Measurements from ENCODE around the gene KDM5A. TPM values are rescaled to one million over a fixed set of nuclear protein-coding genes. Genes with fewer than 3 reads are reported as not detected.

Gene KDM5A
- total and polyA plus RNA-seq, 4 donors, result 6.2 to 101 (median 36.1) TPM

DNA sequence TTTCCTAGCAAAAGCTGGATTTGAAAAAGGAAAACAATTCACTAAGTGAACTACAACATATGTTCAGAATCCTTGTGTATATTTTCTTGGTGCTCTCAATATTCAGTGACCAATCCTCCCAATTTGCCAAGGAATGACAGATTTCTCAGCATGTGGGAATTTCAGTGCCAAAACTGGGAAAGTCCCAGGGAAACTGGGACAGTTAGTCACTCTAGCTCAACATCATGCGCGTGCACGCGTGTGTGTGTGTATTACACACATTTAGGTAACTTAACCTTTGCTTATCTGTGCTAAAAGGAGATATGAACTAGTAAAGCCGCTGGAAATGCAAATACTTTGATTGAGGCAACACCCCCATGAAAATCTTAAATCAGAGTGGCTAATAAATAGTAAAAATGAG is 100.4 kb downstream of the KDM5A start:
- WGBS, 2 donors, result 86 to 93% methylated on average over 5 of the region's 5 CpGs
- no peak for ATAC-seq (ENCODE audit: insufficient read depth, low FRiP score)
- H3K27me3 ChIP-seq (ENCODE audit: control insufficient read depth in 3 of 3, insufficient read depth in 3 of 3, low read length in 2 of 3), result no peaks in the 10 kb centered on the region
- no peaks in the 10 kb centered on the region for H3K9me3 ChIP-seq (ENCODE audit: control insufficient read depth in 4 of 4, insufficient read depth in 3 of 4, low read length in 3 of 4)
- H3K36me3 ChIP-seq (ENCODE audit: control insufficient read depth in 4 of 4, insufficient read depth in 4 of 4, low read length in 4 of 4), result peaks cover 17 to 41% (median 25%) of the 10 kb centered on the region in 4 donors
- no peak overlapping the region for H3K9ac ChIP-seq (ENCODE audit: insufficient read depth in 1 of 2, low read length in 2 of 2)
- no peak for DNase-seq
- H3K27ac ChIP-seq (ENCODE audit: low read depth in 1 of 2, low read length in 1 of 2), result no peak overlapping the region
- TF ChIP-seq, protein P1, sequence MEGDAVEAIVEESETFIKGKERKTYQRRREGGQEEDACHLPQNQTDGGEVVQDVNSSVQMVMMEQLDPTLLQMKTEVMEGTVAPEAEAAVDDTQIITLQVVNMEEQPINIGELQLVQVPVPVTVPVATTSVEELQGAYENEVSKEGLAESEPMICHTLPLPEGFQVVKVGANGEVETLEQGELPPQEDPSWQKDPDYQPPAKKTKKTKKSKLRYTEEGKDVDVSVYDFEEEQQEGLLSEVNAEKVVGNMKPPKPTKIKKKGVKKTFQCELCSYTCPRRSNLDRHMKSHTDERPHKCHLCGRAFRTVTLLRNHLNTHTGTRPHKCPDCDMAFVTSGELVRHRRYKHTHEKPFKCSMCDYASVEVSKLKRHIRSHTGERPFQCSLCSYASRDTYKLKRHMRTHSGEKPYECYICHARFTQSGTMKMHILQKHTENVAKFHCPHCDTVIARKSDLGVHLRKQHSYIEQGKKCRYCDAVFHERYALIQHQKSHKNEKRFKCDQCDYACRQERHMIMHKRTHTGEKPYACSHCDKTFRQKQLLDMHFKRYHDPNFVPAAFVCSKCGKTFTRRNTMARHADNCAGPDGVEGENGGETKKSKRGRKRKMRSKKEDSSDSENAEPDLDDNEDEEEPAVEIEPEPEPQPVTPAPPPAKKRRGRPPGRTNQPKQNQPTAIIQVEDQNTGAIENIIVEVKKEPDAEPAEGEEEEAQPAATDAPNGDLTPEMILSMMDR (IDR thresholded peaks at IDR 0.05; ENCODE audit: control extremely low read depth, extremely low read depth), result no peak
- H3K4me3 ChIP-seq, result no peak overlapping the region
- peaks cover 0 to 6% (median 0%) of the 10 kb centered on the region in 5 donors for H3K4me1 ChIP-seq (ENCODE audit: control insufficient read depth in 5 of 5, insufficient read depth in 5 of 5, low read length in 5 of 5)

DNA sequence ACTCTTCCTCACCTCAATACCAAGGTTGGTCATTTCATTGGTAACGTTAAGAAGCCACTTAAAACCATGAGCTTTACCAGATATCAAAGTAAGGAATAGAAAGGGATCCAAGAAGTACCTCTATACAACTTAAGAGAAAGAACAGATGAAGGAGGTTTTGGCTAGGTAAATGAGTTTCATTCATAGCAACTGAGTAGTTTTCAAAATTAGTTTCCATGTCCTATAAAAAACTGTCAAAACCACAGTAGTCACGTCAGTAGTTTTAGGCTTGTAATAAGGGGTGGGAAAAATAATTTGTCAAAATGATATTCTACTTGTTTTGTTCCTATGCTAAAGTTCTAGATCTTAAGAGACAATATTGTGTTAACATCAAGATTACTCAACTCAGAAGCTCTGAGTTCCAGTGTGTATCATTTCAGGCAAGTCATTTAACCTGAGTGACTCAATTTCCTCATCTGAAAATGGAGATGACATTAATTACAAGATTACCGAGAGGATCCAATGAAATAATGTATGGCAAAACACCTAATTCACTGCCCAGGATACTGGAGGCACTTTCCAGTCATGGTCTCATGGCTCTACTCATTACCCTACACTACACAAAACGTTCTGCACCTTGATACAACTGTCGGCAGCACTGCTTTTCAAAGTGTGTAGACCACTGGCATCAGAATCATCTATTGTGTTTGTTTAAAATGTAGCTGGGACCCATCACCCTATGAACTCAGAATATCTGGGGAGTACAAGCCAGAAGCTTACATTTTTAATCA is 102.4 kb downstream of the KDM5A start:
- DNase-seq, result no peak
- no peak overlapping the region for H3K9ac ChIP-seq (ENCODE audit: insufficient read depth in 1 of 2, low read length in 2 of 2)
- no peaks in the 10 kb centered on the region for H3K9me3 ChIP-seq (ENCODE audit: control insufficient read depth in 4 of 4, insufficient read depth in 3 of 4, low read length in 3 of 4)
- H3K4me1 ChIP-seq (ENCODE audit: control insufficient read depth in 5 of 5, insufficient read depth in 5 of 5, low read length in 5 of 5), result peaks cover 0 to 6% (median 0%) of the 10 kb centered on the region in 5 donors
- TF ChIP-seq, protein P1 (IDR thresholded peaks at IDR 0.05; ENCODE audit: control extremely low read depth, extremely low read depth), result no peak
- 86 to 91% methylated on average over 5 of the region's 5 CpGs for WGBS, 2 donors
- ATAC-seq (ENCODE audit: insufficient read depth, low FRiP score), result no peak
- no peak overlapping the region for H3K4me3 ChIP-seq
- no peak overlapping the region for H3K27ac ChIP-seq (ENCODE audit: low read depth in 1 of 2, low read length in 1 of 2)
- peaks cover 13 to 32% (median 16%) of the 10 kb centered on the region in 4 donors for H3K36me3 ChIP-seq (ENCODE audit: control insufficient read depth in 4 of 4, insufficient read depth in 4 of 4, low read length in 4 of 4)
- H3K27me3 ChIP-seq (ENCODE audit: control insufficient read depth in 3 of 3, insufficient read depth in 3 of 3, low read length in 2 of 3), result no peaks in the 10 kb centered on the region

DNA sequence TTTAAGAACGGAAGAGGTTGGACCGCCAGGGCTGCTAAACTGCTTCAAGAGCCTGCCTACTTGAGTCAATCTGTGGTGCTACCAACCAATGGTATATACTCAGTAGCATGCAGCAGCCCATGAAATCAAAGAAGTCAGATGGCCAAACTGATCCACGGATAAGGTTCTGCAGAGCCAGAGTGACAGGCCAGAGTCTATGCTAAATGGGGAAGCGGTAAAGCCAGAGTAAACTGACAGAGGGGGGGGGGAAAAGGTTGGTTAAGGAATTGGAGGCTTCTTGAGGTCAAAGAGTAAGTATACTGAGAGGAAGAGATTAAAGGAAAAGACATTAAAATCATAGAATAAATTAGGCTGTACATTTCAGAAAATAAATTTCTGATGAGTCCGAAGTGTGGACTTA is 111.1 kb downstream of the KDM5A start:
- Histone ChIP-seq H3K4me3 (no peak overlapping the region), H3K27me3 (ENCODE audit: control insufficient read depth in 3 of 3, insufficient read depth in 3 of 3, low read length in 2 of 3) (no peaks in the 10 kb centered on the region), H3K9me3 (ENCODE audit: control insufficient read depth in 4 of 4, insufficient read depth in 3 of 4, low read length in 3 of 4) (no peaks in the 10 kb centered on the region), H3K4me1 (ENCODE audit: control insufficient read depth in 5 of 5, insufficient read depth in 5 of 5, low read length in 5 of 5) (no peaks in the 10 kb centered on the region), H3K9ac (ENCODE audit: insufficient read depth in 1 of 2, low read length in 2 of 2) (no peak overlapping the region), H3K27ac (ENCODE audit: low read depth in 1 of 2, low read length in 1 of 2) (no peak overlapping the region), H3K36me3 (ENCODE audit: control insufficient read depth in 4 of 4, insufficient read depth in 4 of 4, low read length in 4 of 4) (peaks cover 0 to 7% (median 4%) of the 10 kb centered on the region in 4 donors)
- ATAC-seq (ENCODE audit: insufficient read depth, low FRiP score) (no peak), DNase-seq (no peak)
- TF ChIP-seq, protein P1 (IDR thresholded peaks at IDR 0.05; ENCODE audit: control extremely low read depth, extremely low read depth), result no peak
- 93 to 95% methylated on average over 5 of the region's 5 CpGs for WGBS, 2 donors

All from lung (tissue), 12 donors.